CD14-positive monocyte (primary cell): ENCODE results near the gene LDHB. TPM values are rescaled to one million over a fixed set of nuclear protein-coding genes. Genes with fewer than 3 reads are reported as not detected.

ENCODE experiments used
- DNase-seq, 3 donors: peaks; one replicate each; pipeline ENCODE4 v3.0.0-alpha.2; 2011 to 2022
- H2AFZ ChIP-seq: 2 replicates; pipeline ENCODE4 v1.6.0; 2012; ENCODE audit warnings: mild to moderate bottlenecking, low read depth, low read length, inconsistent platforms; ENCODE audit not compliant: insufficient read depth, poor library complexity, severe bottlenecking
- H3K27ac ChIP-seq, 2 donors: 1 replicate in 1 of 2; 2 replicates in 1 of 2; pipeline ENCODE4 v1.5.1; 2012 to 2013; ENCODE audit warnings: low read length in 2 of 2, control low read depth in 1 of 2, inconsistent platforms in 1 of 2, low read depth in 1 of 2, mild to moderate bottlenecking in 1 of 2
- H3K27me3 ChIP-seq, 2 donors: one replicate each; pipeline versions ENCODE4 v1.6.0 to v1.6.1; 2011 to 2013; ENCODE audit warnings: low read length in 2 of 2; ENCODE audit not compliant: control insufficient read depth in 2 of 2, insufficient read depth in 2 of 2
- H3K36me3 ChIP-seq, 2 donors: replicated peaks in 1 of 2; 1 replicate in 1 of 2; 2 replicates in 1 of 2; pipeline versions ENCODE4 v1.5.1 to v1.6.1; 2012 to 2013; ENCODE audit warnings: low read length in 2 of 2, control low read depth in 1 of 2, inconsistent platforms in 1 of 2, mild to moderate bottlenecking in 1 of 2; ENCODE audit not compliant: insufficient read depth in 2 of 2, control insufficient read depth in 1 of 2
- H3K4me1 ChIP-seq, 2 donors: 1 replicate in 1 of 2; 2 replicates in 1 of 2; pipeline versions ENCODE4 v1.5.1 to v1.6.1; 2012 to 2013; ENCODE audit warnings: low read length in 2 of 2, control low read depth in 1 of 2, inconsistent platforms in 1 of 2, mild to moderate bottlenecking in 1 of 2, moderate library complexity in 1 of 2; ENCODE audit not compliant: insufficient read depth in 2 of 2, control insufficient read depth in 1 of 2
- H3K4me2 ChIP-seq: replicated peaks from 2 replicates; pipeline ENCODE3; 2012; ENCODE audit warnings: low read length, moderate library complexity, mild to moderate bottlenecking; ENCODE audit not compliant: poor library complexity, severe bottlenecking; ENCODE audit errors: extremely low read depth
- H3K4me3 ChIP-seq, 3 experiments: fragments of 200-600 bp in 1 of 3; sonication (generic) in 1 of 3; replicated peaks in 1 of 3; 1 replicate in 2 of 3; 2 replicates in 1 of 3; pipeline ENCODE4 v1.5.1; 2011 to 2013; ENCODE audit warnings: low read length in 3 of 3, mild to moderate bottlenecking in 3 of 3, control low read depth in 2 of 3, low read depth in 2 of 3, inconsistent platforms in 1 of 3, moderate library complexity in 1 of 3
- H3K79me2 ChIP-seq: 2 replicates; pipeline ENCODE4 v1.6.0; 2012; ENCODE audit warnings: mild to moderate bottlenecking, control low read depth, inconsistent platforms, low read length, moderate library complexity; ENCODE audit not compliant: insufficient read depth
- H3K9ac ChIP-seq: 2 replicates; pipeline ENCODE4 v1.6.0; 2017; ENCODE audit warnings: low read length, mild to moderate bottlenecking; ENCODE audit not compliant: insufficient read depth, poor library complexity, severe bottlenecking
- H3K9me3 ChIP-seq, 2 donors: replicated peaks in 1 of 2; 1 replicate in 1 of 2; 2 replicates in 1 of 2; pipeline versions ENCODE4 v1.5.1 to v1.6.1; 2012 to 2013; ENCODE audit warnings: low read length in 2 of 2, control low read depth in 1 of 2; ENCODE audit not compliant: control insufficient read depth in 1 of 2, insufficient read depth in 1 of 2
- H4K20me1 ChIP-seq: 2 replicates; pipeline ENCODE4 v1.6.0; 2012; ENCODE audit warnings: mild to moderate bottlenecking, low read length, control low read depth, moderate library complexity; ENCODE audit not compliant: insufficient read depth
- H3K27ac Mint-ChIP-seq, 7 donors: one replicate each; pipeline ENCODE4 v1.8.0; 2020; ENCODE audit warnings: mild to moderate bottlenecking in 7 of 7, mixed read lengths in 7 of 7, moderate library complexity in 6 of 7, inconsistent platforms in 2 of 7
- H3K27me3 Mint-ChIP-seq, 3 donors: one replicate each; pipeline ENCODE4 v1.8.0; 2021 to 2022; ENCODE audit warnings: low read depth in 3 of 3, mild to moderate bottlenecking in 3 of 3, mixed read lengths in 3 of 3, moderate library complexity in 3 of 3, inconsistent platforms in 1 of 3
- H3K36me3 Mint-ChIP-seq, 2 donors: one replicate each; pipeline ENCODE4 v1.8.0; 2020; ENCODE audit warnings: mixed read lengths in 2 of 2, inconsistent platforms in 1 of 2, mild to moderate bottlenecking in 1 of 2
- H3K4me1 Mint-ChIP-seq: one replicate; pipeline ENCODE4 v1.8.0; 2020; ENCODE audit warnings: mild to moderate bottlenecking, mixed read lengths
- H3K4me3 Mint-ChIP-seq, 2 donors: one replicate each; pipeline ENCODE4 v1.8.0; 2020; ENCODE audit warnings: mild to moderate bottlenecking in 2 of 2, mixed read lengths in 2 of 2, moderate library complexity in 1 of 2
- H3K9me3 Mint-ChIP-seq, 7 donors: one replicate each; pipeline ENCODE4 v1.8.0; 2020 to 2022; ENCODE audit warnings: mixed read lengths in 7 of 7, mild to moderate bottlenecking in 6 of 7, moderate library complexity in 6 of 7, inconsistent platforms in 2 of 7
- WGBS: methylation state at CpG from one replicate; pipeline ENCODE4 v1.1.5; 2013; ENCODE audit warnings: missing lambda C conversion rate; ENCODE audit not compliant: insufficient coverage; 5-methylcytosine and 5-hydroxymethylcytosine counted together
- intact Hi-C, 2 donors: fragments of 100-400 bp; cut with micrococcal nuclease; formaldehyde crosslinking; loops; one replicate each; pipeline versions ENCODE4 v1.15.0 to v1.15.1; 2023
- polyA plus RNA-seq, 3 donors: library from polyadenylated mRNA; depleted of rRNA in 1 of 3; unstranded in 2 of 3; stranded (reverse) in 1 of 3; fragments of 300-500 nt in 2 of 3; fragments of >200 nt in 1 of 3; fragmentation: Illumina TruSeq in 2 of 3; gene quantifications; 1 replicate in 2 of 3; 2 replicates in 1 of 3; pipeline ENCODE4 v1.2.3, GENCODE V29; 2012 to 2021
- TF ChIP-seq, protein P1 (sequence below): fragments of 200-600 bp; IDR thresholded peaks from one replicate; pipeline ENCODE4 v1.8.0; 2022; ENCODE audit warnings: antibody characterized with exemption, mild to moderate bottlenecking

LDHB gene
- polyA plus RNA-seq, 3 donors: 49.6 to 148 (median 121) TPM

- Histone ChIP-seq H3K4me3 (no peak overlapping the region), H3K36me3 (no peaks in the 10 kb centered on the region), H3K4me1 (no peaks in the 10 kb centered on the region), H4K20me1 (no peaks in the 10 kb centered on the region), H3K27me3 (no peaks in the 10 kb centered on the region), H2AFZ (no peak overlapping the region), H3K9ac (no peak overlapping the region), H3K4me2 (no peak overlapping the region), H3K79me2 (no peaks in the 10 kb centered on the region), H3K27ac (no peak overlapping the region), H3K9me3 (no peaks in the 10 kb centered on the region)
- H3K4me3 Mint-ChIP-seq: no peak overlapping the region
- H3K4me1 Mint-ChIP-seq: peaks cover 11% of the 10 kb centered on the region
- H3K9me3 Mint-ChIP-seq: peaks cover 0 to 4% (median 2%) of the 10 kb centered on the region in 7 donors
- WGBS: 100% methylated on average over 10 of the region's 13 CpGs
- H3K27me3 Mint-ChIP-seq: peaks cover 0 to 4% (median 0%) of the 10 kb centered on the region in 3 donors
- no peaks in the 10 kb centered on the region for H3K36me3 Mint-ChIP-seq
- TF ChIP-seq, protein P1, sequence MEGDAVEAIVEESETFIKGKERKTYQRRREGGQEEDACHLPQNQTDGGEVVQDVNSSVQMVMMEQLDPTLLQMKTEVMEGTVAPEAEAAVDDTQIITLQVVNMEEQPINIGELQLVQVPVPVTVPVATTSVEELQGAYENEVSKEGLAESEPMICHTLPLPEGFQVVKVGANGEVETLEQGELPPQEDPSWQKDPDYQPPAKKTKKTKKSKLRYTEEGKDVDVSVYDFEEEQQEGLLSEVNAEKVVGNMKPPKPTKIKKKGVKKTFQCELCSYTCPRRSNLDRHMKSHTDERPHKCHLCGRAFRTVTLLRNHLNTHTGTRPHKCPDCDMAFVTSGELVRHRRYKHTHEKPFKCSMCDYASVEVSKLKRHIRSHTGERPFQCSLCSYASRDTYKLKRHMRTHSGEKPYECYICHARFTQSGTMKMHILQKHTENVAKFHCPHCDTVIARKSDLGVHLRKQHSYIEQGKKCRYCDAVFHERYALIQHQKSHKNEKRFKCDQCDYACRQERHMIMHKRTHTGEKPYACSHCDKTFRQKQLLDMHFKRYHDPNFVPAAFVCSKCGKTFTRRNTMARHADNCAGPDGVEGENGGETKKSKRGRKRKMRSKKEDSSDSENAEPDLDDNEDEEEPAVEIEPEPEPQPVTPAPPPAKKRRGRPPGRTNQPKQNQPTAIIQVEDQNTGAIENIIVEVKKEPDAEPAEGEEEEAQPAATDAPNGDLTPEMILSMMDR: no peak
- no peak for DNase-seq
- H3K27ac Mint-ChIP-seq: peak overlapping the region in 1 of 7 donors; percentile 14
- intact Hi-C loops: no loop called here
Observed at GRCh38 chr12:21677204-21677603, 19.6 kb upstream of the LDHB start.

DNA sequence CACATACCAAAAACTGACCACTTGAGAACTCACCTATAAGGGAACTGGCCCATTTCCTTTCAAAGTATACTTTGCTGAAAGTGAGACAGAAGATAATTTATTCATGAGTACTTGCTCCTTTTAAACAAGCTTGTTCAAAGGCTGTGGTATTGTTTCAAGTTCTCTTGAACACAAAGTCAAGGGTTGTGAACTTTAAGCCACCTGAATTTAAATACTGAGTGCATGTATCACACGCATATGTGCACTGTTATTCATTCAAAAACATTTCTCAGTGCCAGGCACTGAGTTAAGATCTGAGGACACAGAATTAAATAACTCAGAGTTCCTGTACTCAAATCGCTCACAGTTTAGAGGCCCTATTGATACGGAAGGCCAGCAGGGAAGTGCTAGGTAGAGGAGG is 19.1 kb upstream of the LDHB start:
- Histone ChIP-seq H4K20me1 (no peaks in the 10 kb centered on the region), H3K27ac (no peak overlapping the region), H3K36me3 (no peaks in the 10 kb centered on the region), H3K4me3 (no peak overlapping the region), H2AFZ (no peak overlapping the region), H3K79me2 (no peaks in the 10 kb centered on the region), H3K27me3 (no peaks in the 10 kb centered on the region), H3K9ac (no peak overlapping the region), H3K4me1 (no peaks in the 10 kb centered on the region), H3K4me2 (no peak overlapping the region), H3K9me3 (no peaks in the 10 kb centered on the region)
- TF ChIP-seq, protein P1: no peak
- DNase-seq: no peak
- H3K27me3 Mint-ChIP-seq: peaks cover 0 to 4% (median 0%) of the 10 kb centered on the region in 3 donors
- no peak overlapping the region for H3K4me3 Mint-ChIP-seq
- H3K9me3 Mint-ChIP-seq: peaks cover 0 to 4% (median 2%) of the 10 kb centered on the region in 7 donors
- intact Hi-C loops: no loop called here
- no peak overlapping the region for H3K27ac Mint-ChIP-seq
- peaks cover 11% of the 10 kb centered on the region for H3K4me1 Mint-ChIP-seq
- H3K36me3 Mint-ChIP-seq: no peaks in the 10 kb centered on the region
- 90% methylated on average over 2 of the region's 3 CpGs for WGBS
